ENCODE measurements around the gene VAX1. TPM values are rescaled to one million over a fixed set of nuclear protein-coding genes. Genes with fewer than 3 reads are reported as not detected.

The VAX1 gene
- total RNA-seq, 1 experiment from 2014 or later: not detected

DNA sequence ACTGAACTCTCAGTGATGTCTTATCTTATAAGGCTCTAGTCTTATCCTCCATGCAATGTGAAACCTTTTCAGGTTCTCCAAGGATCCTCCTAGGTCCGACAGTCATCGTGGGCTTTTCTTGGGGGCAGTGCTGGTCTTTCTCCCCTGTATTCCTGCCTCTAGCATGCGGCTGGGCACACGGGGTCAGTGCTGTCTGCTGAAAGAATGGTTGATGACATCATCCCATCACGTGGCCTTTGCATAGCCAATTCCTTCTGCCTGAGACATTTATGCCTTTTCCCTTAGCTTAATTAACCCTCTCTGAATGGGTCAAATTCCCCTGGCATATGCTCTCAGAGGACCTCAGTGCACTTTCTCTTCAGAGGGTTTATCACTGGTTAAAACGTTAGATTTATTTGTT lies 32.2 kb upstream of the VAX1 start:
- intact Hi-C loops (cut with micrococcal nuclease): loop anchor here (5.0 to 10.0 kb wide), 2 partner anchors 695 to 728 kb away; no protein-coding TSS in a partner anchor
- H2AFZ ChIP-seq (ENCODE audit: low read depth, low read length, poor library complexity, severe bottlenecking): peak overlapping the region; percentile 36
- no peak for DNase-seq (ENCODE audit: low read depth, low spot score)
- RAD21 ChIA-PET (ENCODE audit: low non-redundant PET in 1 of 2, low total read pairs in 2 of 2, uncharacterized antibody in 2 of 2, unreplicated experiment in 2 of 2): interaction anchor here in 1 of 2 experiments (1.4 kb wide), 1 partner anchor 374 kb away, joined by 4 read pairs; no protein-coding TSS in a partner anchor
- no peak overlapping the region for H3K4me2 ChIP-seq (ENCODE audit: low read length)
- no peak overlapping the region for H3K4me3 ChIP-seq (replicated peaks in 1 of 2; ENCODE audit: low read depth in 1 of 2, low read length in 2 of 2)
- no peaks in the 10 kb centered on the region for H3K79me2 ChIP-seq (ENCODE audit: insufficient read depth, low read length)
- no peak overlapping the region for H3K9ac ChIP-seq (ENCODE audit: low read length)
- no peak overlapping the region for H3K27ac ChIP-seq (ENCODE audit: low read depth, low read length)
- peaks cover 13% of the 10 kb centered on the region; the same call in 1 of the 2 replicates for H3K27me3 ChIP-seq (ENCODE audit: insufficient read depth, low read length)
- TF ChIP-seq ELF1 (IDR thresholded peaks at IDR 0.05; ENCODE audit: borderline replicate concordance, low read depth): no peak
- TF ChIP-seq, protein P1, sequence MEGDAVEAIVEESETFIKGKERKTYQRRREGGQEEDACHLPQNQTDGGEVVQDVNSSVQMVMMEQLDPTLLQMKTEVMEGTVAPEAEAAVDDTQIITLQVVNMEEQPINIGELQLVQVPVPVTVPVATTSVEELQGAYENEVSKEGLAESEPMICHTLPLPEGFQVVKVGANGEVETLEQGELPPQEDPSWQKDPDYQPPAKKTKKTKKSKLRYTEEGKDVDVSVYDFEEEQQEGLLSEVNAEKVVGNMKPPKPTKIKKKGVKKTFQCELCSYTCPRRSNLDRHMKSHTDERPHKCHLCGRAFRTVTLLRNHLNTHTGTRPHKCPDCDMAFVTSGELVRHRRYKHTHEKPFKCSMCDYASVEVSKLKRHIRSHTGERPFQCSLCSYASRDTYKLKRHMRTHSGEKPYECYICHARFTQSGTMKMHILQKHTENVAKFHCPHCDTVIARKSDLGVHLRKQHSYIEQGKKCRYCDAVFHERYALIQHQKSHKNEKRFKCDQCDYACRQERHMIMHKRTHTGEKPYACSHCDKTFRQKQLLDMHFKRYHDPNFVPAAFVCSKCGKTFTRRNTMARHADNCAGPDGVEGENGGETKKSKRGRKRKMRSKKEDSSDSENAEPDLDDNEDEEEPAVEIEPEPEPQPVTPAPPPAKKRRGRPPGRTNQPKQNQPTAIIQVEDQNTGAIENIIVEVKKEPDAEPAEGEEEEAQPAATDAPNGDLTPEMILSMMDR (IDR thresholded peaks at IDR 0.05 in 2 of 3, conservative IDR thresholded peaks at IDR 0.05 in 1 of 3; ENCODE audit: borderline replicate concordance in 1 of 3, insufficient read depth in 1 of 3, low read depth in 2 of 3, low read length in 2 of 3): no peak
- TF ChIP-seq, protein P2, sequence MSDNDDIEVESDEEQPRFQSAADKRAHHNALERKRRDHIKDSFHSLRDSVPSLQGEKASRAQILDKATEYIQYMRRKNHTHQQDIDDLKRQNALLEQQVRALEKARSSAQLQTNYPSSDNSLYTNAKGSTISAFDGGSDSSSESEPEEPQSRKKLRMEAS (IDR thresholded peaks at IDR 0.05): peak; percentile 17; the same call in 1 of the 2 replicates
- no peak for TF ChIP-seq ZFX (IDR thresholded peaks at IDR 0.05)
- H3K4me1 ChIP-seq (ENCODE audit: control insufficient read depth in 1 of 2, insufficient read depth in 2 of 2, low read length in 2 of 2): peaks cover 2 to 35% of the 10 kb centered on the region in 2 experiments; a peak in 3 of 4 replicates
- no TSS peak for BruUV-seq (replicated peaks)
- POLR2A ChIA-PET: no interaction called here
- no peaks in the 10 kb centered on the region for H4K20me1 ChIP-seq (ENCODE audit: insufficient read depth)
- no peak for ATAC-seq
- CTCF ChIA-PET: interaction anchor here (1.6 to 17.7 kb wide), 2 partner anchors 17 to 371 kb away, joined by 4 to 629 read pairs; no protein-coding TSS in a partner anchor
- no peaks in the 10 kb centered on the region for H3K36me3 ChIP-seq (ENCODE audit: control insufficient read depth in 1 of 2, insufficient read depth in 2 of 2, low read length in 2 of 2)
- no peaks in the 10 kb centered on the region for H3K9me2 ChIP-seq (ENCODE audit: insufficient read depth)
- H3K9me3 ChIP-seq (ENCODE audit: control insufficient read depth in 1 of 2, insufficient read depth in 1 of 2, low read depth in 1 of 2, low read length in 2 of 2): no peaks in the 10 kb centered on the region

DNA sequence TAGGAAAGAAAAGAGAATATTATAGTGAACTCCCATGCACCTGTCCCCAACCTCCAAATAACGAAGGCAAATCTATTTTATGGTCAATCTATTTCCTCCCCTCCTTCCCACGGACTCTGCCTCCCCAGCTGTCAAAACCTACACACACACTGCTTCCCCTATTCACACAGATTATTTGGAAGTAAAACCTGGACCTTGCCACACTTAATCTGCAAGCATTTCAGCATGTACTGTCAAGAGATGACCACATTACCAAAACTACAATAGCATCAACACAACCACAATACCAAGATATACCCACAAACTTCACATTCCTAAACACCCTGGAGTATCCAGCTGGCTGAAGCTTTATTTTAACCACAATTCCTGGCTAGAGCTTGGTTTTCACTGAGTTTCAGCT lies 31.4 kb upstream of the VAX1 start:
- Histone ChIP-seq H3K9me2 (ENCODE audit: insufficient read depth) (no peaks in the 10 kb centered on the region), H3K4me1 (ENCODE audit: control insufficient read depth in 1 of 2, insufficient read depth in 2 of 2, low read length in 2 of 2) (peaks cover 2 to 28% of the 10 kb centered on the region in 2 experiments; a peak in 3 of 4 replicates), H3K9ac (ENCODE audit: low read length) (no peak overlapping the region), H2AFZ (ENCODE audit: low read depth, low read length, poor library complexity, severe bottlenecking) (peak overlapping the region; percentile 36), H3K4me3 (replicated peaks in 1 of 2; ENCODE audit: low read depth in 1 of 2, low read length in 2 of 2) (no peak overlapping the region), H4K20me1 (ENCODE audit: insufficient read depth) (no peaks in the 10 kb centered on the region), H3K79me2 (ENCODE audit: insufficient read depth, low read length) (no peaks in the 10 kb centered on the region), H3K4me2 (ENCODE audit: low read length) (no peak overlapping the region), H3K9me3 (ENCODE audit: control insufficient read depth in 1 of 2, insufficient read depth in 1 of 2, low read depth in 1 of 2, low read length in 2 of 2) (no peaks in the 10 kb centered on the region), H3K27ac (ENCODE audit: low read depth, low read length) (no peak overlapping the region), H3K27me3 (ENCODE audit: insufficient read depth, low read length) (peaks cover 13% of the 10 kb centered on the region; the same call in 1 of the 2 replicates), H3K36me3 (ENCODE audit: control insufficient read depth in 1 of 2, insufficient read depth in 2 of 2, low read length in 2 of 2) (no peaks in the 10 kb centered on the region)
- POLR2A ChIA-PET: no interaction called here
- BruUV-seq (replicated peaks): no TSS peak
- no peak for TF ChIP-seq EZH2 (IDR thresholded peaks at IDR 0.05)
- ATAC-seq (no peak), DNase-seq (ENCODE audit: low read depth, low spot score) (no peak)
- RAD21 ChIA-PET (ENCODE audit: low non-redundant PET in 1 of 2, low total read pairs in 2 of 2, uncharacterized antibody in 2 of 2, unreplicated experiment in 2 of 2): interaction anchor here (0.7 to 1.4 kb wide), 3 partner anchors 11 to 373 kb away, joined by 3 to 4 read pairs (median 3); no protein-coding TSS in a partner anchor
- intact Hi-C loops (cut with micrococcal nuclease): loop anchor here (5.0 kb wide), 3 partner anchors 57 to 162 kb away; partner anchors contain the start of gene SHTN1
- CTCF ChIA-PET: interaction anchor here (1.6 to 17.7 kb wide), 2 partner anchors 18 to 371 kb away, joined by 4 to 629 read pairs; no protein-coding TSS in a partner anchor

All from HCT116 (cell line).